ENCODE results near the gene RGS16.

DNA sequence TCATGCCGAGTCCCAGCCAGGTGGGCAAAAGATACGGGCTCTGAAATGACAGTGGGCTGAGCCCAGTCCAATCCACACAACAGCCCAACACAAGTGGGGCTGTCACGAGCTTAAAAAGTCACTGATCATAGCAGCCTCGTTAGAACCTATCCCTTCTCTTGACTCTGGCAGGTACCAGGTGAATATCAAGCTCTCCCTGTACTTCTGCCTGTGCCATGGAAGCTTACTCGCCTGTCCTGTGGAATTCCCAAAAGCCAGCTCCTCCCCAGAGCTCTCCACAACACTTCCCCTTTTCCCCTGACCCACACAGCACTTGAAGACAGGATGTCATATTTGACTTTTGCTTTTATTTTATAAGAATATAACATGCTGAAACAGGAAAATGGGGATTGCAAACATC lies 5.9 kb downstream of the RGS16 start:
- TF ChIP-seq, protein P1, sequence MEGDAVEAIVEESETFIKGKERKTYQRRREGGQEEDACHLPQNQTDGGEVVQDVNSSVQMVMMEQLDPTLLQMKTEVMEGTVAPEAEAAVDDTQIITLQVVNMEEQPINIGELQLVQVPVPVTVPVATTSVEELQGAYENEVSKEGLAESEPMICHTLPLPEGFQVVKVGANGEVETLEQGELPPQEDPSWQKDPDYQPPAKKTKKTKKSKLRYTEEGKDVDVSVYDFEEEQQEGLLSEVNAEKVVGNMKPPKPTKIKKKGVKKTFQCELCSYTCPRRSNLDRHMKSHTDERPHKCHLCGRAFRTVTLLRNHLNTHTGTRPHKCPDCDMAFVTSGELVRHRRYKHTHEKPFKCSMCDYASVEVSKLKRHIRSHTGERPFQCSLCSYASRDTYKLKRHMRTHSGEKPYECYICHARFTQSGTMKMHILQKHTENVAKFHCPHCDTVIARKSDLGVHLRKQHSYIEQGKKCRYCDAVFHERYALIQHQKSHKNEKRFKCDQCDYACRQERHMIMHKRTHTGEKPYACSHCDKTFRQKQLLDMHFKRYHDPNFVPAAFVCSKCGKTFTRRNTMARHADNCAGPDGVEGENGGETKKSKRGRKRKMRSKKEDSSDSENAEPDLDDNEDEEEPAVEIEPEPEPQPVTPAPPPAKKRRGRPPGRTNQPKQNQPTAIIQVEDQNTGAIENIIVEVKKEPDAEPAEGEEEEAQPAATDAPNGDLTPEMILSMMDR (IDR thresholded peaks at IDR 0.05; ENCODE audit: poor library complexity) = no peak
- TF ChIP-seq EZH2 (IDR thresholded peaks at IDR 0.05; ENCODE audit: borderline replicate concordance) = no peak
